Activated CD8-positive, alpha-beta memory T cell treated with anti-CD3 and anti-CD28 coated beads, Interleukin-2, amount 50 U/mL, for 1 hour (primary cell): ENCODE measurements around the gene CLDN5.
"Not testable (repeated sequence)": the region's sequence is repeated elsewhere in the genome, so short reads cannot be mapped to it uniquely, and the experiment has no call there.

ENCODE experiments used
- DNase-seq: peaks from one replicate; pipeline ENCODE4 v3.0.0-alpha.2; 2020; ENCODE audit errors: extremely low read depth

Gene CLDN5

GRCh38 chr22:19548427-19548826, 24.2 kb upstream of the CLDN5 start:
- DNase-seq: not testable (repeated sequence)

- DNase-seq: no peak
These were observed 23.4 kb upstream of the CLDN5 start for GRCh38 chr22:19547620-19548019.

- no peak for DNase-seq
These were observed 22.5 kb upstream of the CLDN5 start for GRCh38 chr22:19546680-19547079.

- no peak for DNase-seq
These were observed 21.7 kb upstream of the CLDN5 start for GRCh38 chr22:19545935-19546207.

- no peak for DNase-seq
These were observed 19.9 kb upstream of the CLDN5 start for GRCh38 chr22:19543970-19544708.

- no peak for DNase-seq
These were observed 16.2 kb upstream of the CLDN5 start for GRCh38 chr22:19540394-19540793.

- no peak for DNase-seq
These were observed 13.8 kb upstream of the CLDN5 start for GRCh38 chr22:19537941-19538488.

GRCh38 chr22:19536564-19536963, 12.4 kb upstream of the CLDN5 start:
- DNase-seq: no peak

- DNase-seq: no peak
These were observed 10.8 kb upstream of the CLDN5 start for GRCh38 chr22:19535001-19535400.

- no peak for DNase-seq
These were observed 9.6 kb upstream of the CLDN5 start for GRCh38 chr22:19533857-19534256.

GRCh38 chr22:19533049-19533626, 8.9 kb upstream of the CLDN5 start:
- no peak for DNase-seq

GRCh38 chr22:19531327-19531726, 7.1 kb upstream of the CLDN5 start:
- not testable (repeated sequence) for DNase-seq

- no peak for DNase-seq
These were observed 6.5 kb upstream of the CLDN5 start for GRCh38 chr22:19530751-19531150.

- DNase-seq: no peak
These were observed 5.6 kb upstream of the CLDN5 start for GRCh38 chr22:19529811-19530210.

- no peak for DNase-seq
These were observed 3.7 kb upstream of the CLDN5 start for GRCh38 chr22:19527861-19528417.

- no peak for DNase-seq
These were observed 3.1 kb upstream of the CLDN5 start for GRCh38 chr22:19527321-19527721.

- no peak for DNase-seq
These were observed 2.5 kb upstream of the CLDN5 start for GRCh38 chr22:19526702-19527111.

- DNase-seq: no peak
These were observed 2.0 kb upstream of the CLDN5 start for GRCh38 chr22:19526076-19526701.

GRCh38 chr22:19525666-19526065, 1.5 kb upstream of the CLDN5 start:
- no peak for DNase-seq

GRCh38 chr22:19525116-19525660, 978 bp upstream of the CLDN5 start:
- no peak for DNase-seq

- DNase-seq: no peak
These were observed 705 bp downstream of the CLDN5 start for GRCh38 chr22:19523240-19524169.

GRCh38 chr22:19522881-19523239, 1.4 kb downstream of the CLDN5 start:
- DNase-seq: no peak
